Measurements from ENCODE around the gene LIPC. TPM values are rescaled to one million over a fixed set of nuclear protein-coding genes. Genes with fewer than 3 reads are reported as not detected.

The LIPC gene
- total and polyA plus RNA-seq, 10 of the 15 experiments (the other 5 are each of a cell fraction or from before 2014, with no cell fraction given) = 0.06 to 0.31 (median 0.16) TPM; not detected in 1

GRCh38 chr15:58410353-58410752, 21.4 kb upstream of the LIPC start (continued):
- TF ChIP-seq YY1 (IDR thresholded peaks at IDR 0.05; ENCODE audit: low read depth, low read length) = 0 out of 2 replicates have a peak, but pooled peaks have one; percentile 12
- peak in 1 of 2 experiments; percentile 65; a peak in 3 of 4 replicates for TF ChIP-seq IKZF2 (IDR thresholded peaks at IDR 0.05)

- H3K4me1 ChIP-seq (ENCODE audit: control insufficient read depth, insufficient read depth, low read length) = peaks cover 6% of the 10 kb centered on the region
- no peak overlapping the region for H3K27ac ChIP-seq (ENCODE audit: control insufficient read depth, insufficient read depth)
- H3K4me2 ChIP-seq (ENCODE audit: control insufficient read depth, insufficient read depth) = no peak overlapping the region
- intact Hi-C loops (cut with micrococcal nuclease; ENCODE audit: unreplicated experiment) = no loop called here
- ATAC-seq = no peak
- in situ Hi-C loops (cut with MboI) = no loop called here
- ChIA-PET POLR2A (no interaction called here), CTCF (no interaction called here), SMC1A (ENCODE audit: uncharacterized antibody, unreplicated experiment) (no interaction called here), RAD21 (ENCODE audit: unreplicated experiment) (no interaction called here)
- H3K9me3 ChIP-seq (replicated peaks; ENCODE audit: control insufficient read depth, insufficient read depth, low read length) = peaks cover 2% of the 10 kb centered on the region; the same call in 2 of the 3 replicates
- H3K79me2 ChIP-seq (ENCODE audit: control insufficient read depth, insufficient read depth, low read length) = no peaks in the 10 kb centered on the region
- no peaks in the 10 kb centered on the region for H3K36me3 ChIP-seq (ENCODE audit: control insufficient read depth in 2 of 2, insufficient read depth in 2 of 2, low read length in 1 of 2)
- H3K9ac ChIP-seq (ENCODE audit: control insufficient read depth, insufficient read depth, low read length) = no peak overlapping the region
- no peak for FAIRE-seq
- no TSS peak for BruUV-seq (replicated peaks)
- no peaks in the 10 kb centered on the region for H3K27me3 ChIP-seq (replicated peaks in 1 of 2; ENCODE audit: control insufficient read depth in 2 of 2, insufficient read depth in 2 of 2, low read length in 1 of 2)
- no peak for TF ChIP-seq IKZF2 (IDR thresholded peaks at IDR 0.05)
- TF ChIP-seq BHLHE40 (IDR thresholded peaks at IDR 0.05; ENCODE audit: borderline replicate concordance in 1 of 2, low read depth in 2 of 2, low read length in 1 of 2) = no peak
- TF ChIP-seq EGR1 (IDR thresholded peaks at IDR 0.05; ENCODE audit: borderline replicate concordance in 1 of 2, low read depth in 2 of 2, low read length in 2 of 2) = no peak
- TF ChIP-seq IRF4 (IDR thresholded peaks at IDR 0.05; ENCODE audit: low read depth, low read length) = no peak
- no peak for TF ChIP-seq PBX3 (IDR thresholded peaks at IDR 0.05; ENCODE audit: insufficient replicate concordance, low read depth, low read length)
- TF ChIP-seq BRCA1 (IDR thresholded peaks at IDR 0.05; ENCODE audit: low read depth, low read length) = no peak
- no peak for TF ChIP-seq EZH2 (IDR thresholded peaks at IDR 0.05; ENCODE audit: borderline replicate concordance, control insufficient read depth, low read depth, low read length)
- TF ChIP-seq NFXL1 (IDR thresholded peaks at IDR 0.05; ENCODE audit: borderline replicate concordance) = no peak
- no peak for TF ChIP-seq CREM (IDR thresholded peaks at IDR 0.05; ENCODE audit: low read depth)
- no peak overlapping the region for H2AFZ ChIP-seq (ENCODE audit: control insufficient read depth, low read depth, low read length)
- H3K4me3 ChIP-seq = no peak overlapping the region
- no peak for DNase-seq (ENCODE audit: low read depth, low spot score)
- WGBS (ENCODE audit: insufficient coverage, insufficient replicate concordance, low lambda C conversion rate, missing lambda C conversion rate) = 81% methylated on average over 3 of the region's 3 CpGs
- no peaks in the 10 kb centered on the region for H4K20me1 ChIP-seq (ENCODE audit: control insufficient read depth, insufficient read depth)
Measured at GRCh38 chr15:58413253-58413652, 18.5 kb upstream of the LIPC start.

Measured in GM12878 (cell line).